Measurements from ENCODE around the gene ALPG. TPM values are rescaled to one million over a fixed set of nuclear protein-coding genes. Genes with fewer than 3 reads are reported as not detected.

ALPG gene
- total and polyA plus RNA-seq, 10 of the 15 experiments (the other 5 are each of a cell fraction or from before 2014, with no cell fraction given): not detected

GRCh38 chr2:232435375-232435648 is 28.7 kb downstream of the ALPG start (continued):
- no peak for TF ChIP-seq RELA (IDR thresholded peaks at IDR 0.05; ENCODE audit: borderline replicate concordance, partially characterized antibody)
- no peak for TF ChIP-seq IRF5 (IDR thresholded peaks at IDR 0.05; ENCODE audit: borderline replicate concordance)
- TF ChIP-seq BCLAF1 (IDR thresholded peaks at IDR 0.05): no peak

GRCh38 chr2:232435805-232436204 is 29.2 kb downstream of the ALPG start:
- POLR2A ChIA-PET: no interaction called here
- Histone ChIP-seq H3K4me2 (ENCODE audit: control insufficient read depth, insufficient read depth) (no peak overlapping the region), H2AFZ (ENCODE audit: control insufficient read depth, low read depth, low read length) (no peak overlapping the region), H3K27me3 (replicated peaks in 1 of 2; ENCODE audit: control insufficient read depth in 2 of 2, insufficient read depth in 2 of 2, low read length in 1 of 2) (no peaks in the 10 kb centered on the region; a peak in 2 of 4 replicates), H3K9ac (ENCODE audit: control insufficient read depth, insufficient read depth, low read length) (no peak overlapping the region), H3K79me2 (ENCODE audit: control insufficient read depth, insufficient read depth, low read length) (no peaks in the 10 kb centered on the region), H3K9me3 (replicated peaks; ENCODE audit: control insufficient read depth, insufficient read depth, low read length) (no peaks in the 10 kb centered on the region), H3K4me3 (no peak overlapping the region), H3K27ac (ENCODE audit: control insufficient read depth, insufficient read depth) (no peak overlapping the region), H4K20me1 (ENCODE audit: control insufficient read depth, insufficient read depth) (no peaks in the 10 kb centered on the region), H3K36me3 (ENCODE audit: control insufficient read depth in 2 of 2, insufficient read depth in 2 of 2, low read length in 1 of 2) (no peaks in the 10 kb centered on the region), H3K4me1 (ENCODE audit: control insufficient read depth, insufficient read depth, low read length) (no peaks in the 10 kb centered on the region)
- intact Hi-C loops (cut with micrococcal nuclease; ENCODE audit: unreplicated experiment) (no loop called here), in situ Hi-C loops (cut with MboI) (no loop called here)
- no peak for ATAC-seq
- BruUV-seq (replicated peaks): no TSS peak
- no peak for DNase-seq (ENCODE audit: low read depth, low spot score)
- SMC1A ChIA-PET (ENCODE audit: uncharacterized antibody, unreplicated experiment): no interaction called here
- whole genome bisulfite sequencing (ENCODE audit: insufficient coverage, insufficient replicate concordance, low lambda C conversion rate, missing lambda C conversion rate): 31% methylated on average over 7 of the region's 7 CpGs
- CTCF ChIA-PET: interaction anchor here (2.1 to 2.5 kb wide), 2 partner anchors 11 to 68 kb away, joined by 4 to 7 read pairs; no protein-coding TSS in a partner anchor
- RAD21 ChIA-PET (ENCODE audit: unreplicated experiment): no interaction called here
- no peak for FAIRE-seq
- TF ChIP-seq POLR2AphosphoS5 (IDR thresholded peaks at IDR 0.05; ENCODE audit: low read length): no peak
- TF ChIP-seq SIN3A (IDR thresholded peaks at IDR 0.05; ENCODE audit: low read depth, low read length): no peak
- TF ChIP-seq HDAC6 (IDR thresholded peaks at IDR 0.05; ENCODE audit: unreplicated experiment): no peak
- no peak for TF ChIP-seq ATF7 (IDR thresholded peaks at IDR 0.05; ENCODE audit: low read depth)
- no peak for TF ChIP-seq RAD51 (IDR thresholded peaks at IDR 0.05)
- TF ChIP-seq SRF (IDR thresholded peaks at IDR 0.05; ENCODE audit: low read depth in 2 of 2, low read length in 2 of 2): no peak
- TF ChIP-seq POLR2AphosphoS2 (IDR thresholded peaks at IDR 0.05; ENCODE audit: low read depth, low read length): no peak
- no peak for TF ChIP-seq E4F1 (IDR thresholded peaks at IDR 0.05; ENCODE audit: borderline replicate concordance, partially characterized antibody)
- no peak for TF ChIP-seq PAX5 (IDR thresholded peaks at IDR 0.05; ENCODE audit: borderline replicate concordance, low read depth, low read length)
- TF ChIP-seq BHLHE40 (IDR thresholded peaks at IDR 0.05; ENCODE audit: borderline replicate concordance in 1 of 2, low read depth in 2 of 2, low read length in 1 of 2): no peak
- TF ChIP-seq USF1 (IDR thresholded peaks at IDR 0.05; ENCODE audit: borderline replicate concordance, extremely low read length, insufficient read depth, low read depth, low read length): no peak
- no peak for TF ChIP-seq RUNX3 (IDR thresholded peaks at IDR 0.05; ENCODE audit: low read length)
- TF ChIP-seq NRF1 (conservative IDR thresholded peaks at IDR 0.05; ENCODE audit: low read depth, low read length): no peak
- no peak for TF ChIP-seq TCF3 (IDR thresholded peaks at IDR 0.05; ENCODE audit: borderline replicate concordance, insufficient read depth, low read depth, low read length)

Measured in GM12878 (cell line).